ENCODE results near the gene PROKR2.

PROKR2 gene

DNA sequence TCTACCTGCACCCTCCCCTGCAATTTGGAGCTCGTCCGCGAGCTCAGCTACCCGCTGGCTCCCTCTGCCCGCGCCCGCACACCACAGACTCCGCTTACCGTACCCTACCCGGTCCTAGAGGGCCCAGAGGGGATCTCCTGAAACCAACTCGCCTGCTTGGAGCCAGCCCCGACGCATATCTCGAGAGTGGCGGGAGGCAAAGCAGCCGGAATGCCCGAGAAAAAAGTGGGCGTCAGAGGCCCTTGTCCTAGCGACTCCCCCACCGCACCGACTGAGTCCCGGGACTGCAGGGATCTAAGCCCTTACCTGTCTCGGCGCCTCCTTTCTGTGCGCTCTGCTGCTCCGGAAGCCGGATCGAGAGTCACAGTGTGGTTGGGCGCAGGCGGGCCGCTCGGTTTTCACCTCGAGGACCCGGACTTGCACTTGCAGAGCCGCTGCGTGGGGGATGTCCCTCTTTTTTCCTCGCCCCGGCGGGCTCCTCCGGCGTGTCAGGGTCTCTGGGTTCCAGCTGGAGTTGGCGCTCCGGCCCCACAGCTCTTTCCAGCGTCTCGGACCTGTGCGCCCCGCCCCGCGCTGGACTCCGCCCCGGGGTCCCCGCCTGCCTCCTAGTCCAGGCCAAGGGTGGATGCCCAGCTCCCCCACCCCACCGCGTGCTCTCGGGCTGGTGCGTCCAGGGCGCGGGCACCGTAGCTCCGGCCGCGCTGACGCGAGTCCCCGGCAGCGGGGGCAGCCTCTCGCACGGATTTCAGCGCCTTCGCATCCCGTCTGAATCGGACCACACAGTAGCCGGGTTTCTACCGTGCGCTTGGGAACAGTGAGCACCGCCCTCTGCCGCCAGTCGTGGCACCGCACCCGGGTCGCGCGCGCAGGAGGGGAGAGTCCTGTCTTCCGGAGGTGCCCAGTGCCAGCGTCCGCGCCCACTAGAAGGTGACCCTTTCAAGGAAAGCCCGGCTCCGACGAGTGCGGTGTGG, at the start of gene PROKR2:
PROKR2 (minus strand) TSS at position 767 of the 971 bp plus-strand sequence. CDS start 2,585 bp downstream, outside the sequence.
- ATAC-seq (ENCODE audit: insufficient read depth, low read depth), result no peak
- no peak within 1 kb of the TSS for H3K4me2 ChIP-seq (ENCODE audit: insufficient read depth, low read length)
- H3K4me1 ChIP-seq (ENCODE audit: insufficient read depth, low read length), result no peaks in the 10 kb centered on the region
- no peak within 1 kb of the TSS for H2AFZ ChIP-seq (ENCODE audit: low read depth, low read length)
- no peak within 1 kb of the TSS for H3K9ac ChIP-seq (ENCODE audit: low read depth, low read length)
- no peak within 1 kb of the TSS for H3K27ac ChIP-seq (ENCODE audit: low read length)
- H3K27me3 ChIP-seq (ENCODE audit: insufficient read depth, low read length, poor library complexity), result no peaks in the 10 kb centered on the region
- no peak for DNase-seq
- H3K9me3 ChIP-seq (ENCODE audit: insufficient read depth, low read length, severe bottlenecking), result no peaks in the 10 kb centered on the region
- H3K79me2 ChIP-seq (ENCODE audit: insufficient read depth, low read length), result no peaks in the 10 kb centered on the region
- H4K20me1 ChIP-seq (ENCODE audit: insufficient read depth, low read length), result no peaks in the 10 kb centered on the region
- no peaks in the 10 kb centered on the region for H3K36me3 ChIP-seq (ENCODE audit: insufficient read depth, low read length)
- TF ChIP-seq EZH2 (IDR thresholded peaks at IDR 0.05; ENCODE audit: borderline replicate concordance, low read depth, low read length, severe bottlenecking), result no peak
- TF ChIP-seq, protein P1, sequence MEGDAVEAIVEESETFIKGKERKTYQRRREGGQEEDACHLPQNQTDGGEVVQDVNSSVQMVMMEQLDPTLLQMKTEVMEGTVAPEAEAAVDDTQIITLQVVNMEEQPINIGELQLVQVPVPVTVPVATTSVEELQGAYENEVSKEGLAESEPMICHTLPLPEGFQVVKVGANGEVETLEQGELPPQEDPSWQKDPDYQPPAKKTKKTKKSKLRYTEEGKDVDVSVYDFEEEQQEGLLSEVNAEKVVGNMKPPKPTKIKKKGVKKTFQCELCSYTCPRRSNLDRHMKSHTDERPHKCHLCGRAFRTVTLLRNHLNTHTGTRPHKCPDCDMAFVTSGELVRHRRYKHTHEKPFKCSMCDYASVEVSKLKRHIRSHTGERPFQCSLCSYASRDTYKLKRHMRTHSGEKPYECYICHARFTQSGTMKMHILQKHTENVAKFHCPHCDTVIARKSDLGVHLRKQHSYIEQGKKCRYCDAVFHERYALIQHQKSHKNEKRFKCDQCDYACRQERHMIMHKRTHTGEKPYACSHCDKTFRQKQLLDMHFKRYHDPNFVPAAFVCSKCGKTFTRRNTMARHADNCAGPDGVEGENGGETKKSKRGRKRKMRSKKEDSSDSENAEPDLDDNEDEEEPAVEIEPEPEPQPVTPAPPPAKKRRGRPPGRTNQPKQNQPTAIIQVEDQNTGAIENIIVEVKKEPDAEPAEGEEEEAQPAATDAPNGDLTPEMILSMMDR (IDR thresholded peaks at IDR 0.05; ENCODE audit: borderline replicate concordance, extremely low read depth, low read length, poor library complexity, severe bottlenecking), result no peak
- no peak within 1 kb of the TSS for H3K4me3 ChIP-seq (ENCODE audit: low read depth in 1 of 2, low read length in 2 of 2)

GRCh38 chr20:5364997-5365597, 48.3 kb upstream of the PROKR2 start:
- H2AFZ ChIP-seq (ENCODE audit: low read depth, low read length), result no peak overlapping the region
- no peak overlapping the region for H3K27ac ChIP-seq (ENCODE audit: low read length)
- ATAC-seq (ENCODE audit: insufficient read depth, low read depth) (no peak), DNase-seq (no peak)
- no peak overlapping the region for H3K9ac ChIP-seq (ENCODE audit: low read depth, low read length)
- peaks cover 3% of the 10 kb centered on the region for H3K27me3 ChIP-seq (ENCODE audit: insufficient read depth, low read length, poor library complexity)
- no peak overlapping the region for H3K4me2 ChIP-seq (ENCODE audit: insufficient read depth, low read length)
- no peaks in the 10 kb centered on the region for H3K79me2 ChIP-seq (ENCODE audit: insufficient read depth, low read length)
- no peak for TF ChIP-seq EZH2 (IDR thresholded peaks at IDR 0.05; ENCODE audit: borderline replicate concordance, low read depth, low read length, severe bottlenecking)
- no peaks in the 10 kb centered on the region for H3K9me3 ChIP-seq (ENCODE audit: insufficient read depth, low read length, severe bottlenecking)
- H3K4me3 ChIP-seq (ENCODE audit: low read depth in 1 of 2, low read length in 2 of 2), result no peak overlapping the region
- H3K4me1 ChIP-seq (ENCODE audit: insufficient read depth, low read length), result no peaks in the 10 kb centered on the region
- no peaks in the 10 kb centered on the region for H4K20me1 ChIP-seq (ENCODE audit: insufficient read depth, low read length)
- H3K36me3 ChIP-seq (ENCODE audit: insufficient read depth, low read length), result no peaks in the 10 kb centered on the region

- Histone ChIP-seq H3K9ac (ENCODE audit: low read depth, low read length) (no peak overlapping the region), H3K4me3 (ENCODE audit: low read depth in 1 of 2, low read length in 2 of 2) (no peak overlapping the region), H2AFZ (ENCODE audit: low read depth, low read length) (no peak overlapping the region), H3K27ac (ENCODE audit: low read length) (no peak overlapping the region), H3K4me2 (ENCODE audit: insufficient read depth, low read length) (no peak overlapping the region), H3K9me3 (ENCODE audit: insufficient read depth, low read length, severe bottlenecking) (no peaks in the 10 kb centered on the region), H3K27me3 (ENCODE audit: insufficient read depth, low read length, poor library complexity) (peaks cover 3% of the 10 kb centered on the region), H4K20me1 (ENCODE audit: insufficient read depth, low read length) (no peaks in the 10 kb centered on the region), H3K36me3 (ENCODE audit: insufficient read depth, low read length) (no peaks in the 10 kb centered on the region), H3K4me1 (ENCODE audit: insufficient read depth, low read length) (no peaks in the 10 kb centered on the region), H3K79me2 (ENCODE audit: insufficient read depth, low read length) (no peaks in the 10 kb centered on the region)
- TF ChIP-seq, protein P1 (IDR thresholded peaks at IDR 0.05; ENCODE audit: borderline replicate concordance, extremely low read depth, low read length, poor library complexity, severe bottlenecking), result no peak
- no peak for TF ChIP-seq EZH2 (IDR thresholded peaks at IDR 0.05; ENCODE audit: borderline replicate concordance, low read depth, low read length, severe bottlenecking)
- DNase-seq (no peak), ATAC-seq (ENCODE audit: insufficient read depth, low read depth) (no peak)
Measured at GRCh38 chr20:5364136-5364821, 47.5 kb upstream of the PROKR2 start.
